HepG2 (cell line): Measurements from ENCODE around the gene MLLT10. TPM values are rescaled to one million over a fixed set of nuclear protein-coding genes. Genes with fewer than 3 reads are reported as not detected.

Source experiments
- ATAC-seq: fragments of 200-7000 bp; cut with Tn5 transposase; 3 replicates; pipeline ENCODE4 v1.9.1; 2020; ENCODE audit warnings: mild to moderate bottlenecking, moderate library complexity
- BruUV-seq: library from RNA; stranded (reverse); fragments of 400-500 nt; replicated peaks from 2 replicates; lab custom pipeline; 2021; lab: Mats Ljungman, UMichigan
- CTCF ChIA-PET: fragments of 300-600 bp; formaldehyde crosslinking; extraction: SDS; loops from one replicate; lab custom pipeline; 2021; ENCODE audit warnings: low total read pairs, inconsistent platforms, low intra/inter-chr PET ratio; lab: Yijun Ruan, JAX
- POLR2A ChIA-PET: fragments of 350-600 bp; sonication (Branson Sonifier 250); formaldehyde crosslinking; loops from one replicate; lab custom pipeline; 2020; ENCODE audit warnings: antibody characterized with exemption, inconsistent platforms; lab: Yijun Ruan, JAX
- DNase-seq: peaks from one replicate; pipeline ENCODE4 v3.0.0-alpha.2; 2015; ENCODE audit warnings: low spot score
- FAIRE-seq: peaks from 3 replicates; lab custom pipeline; 2011; peaks lifted over from hg19 to GRCh38; lab: Jason Lieb, UNC
- H2AFZ ChIP-seq: one replicate; pipeline ENCODE4 v1.6.1; 2011; ENCODE audit warnings: low read length, inconsistent platforms
- H3K27ac ChIP-seq: fragments of 300-600 bp; 3 replicates; pipeline ENCODE4 v1.8.0; 2011; ENCODE audit warnings: mixed run types, mild to moderate bottlenecking, mixed read lengths, low read length, inconsistent platforms; ENCODE audit not compliant: insufficient read depth; ENCODE audit errors: extremely low read length
- H3K27me3 ChIP-seq, 2 experiments: fragments of 200-600 bp in 1 of 2; 2 replicates in 1 of 2; 3 replicates in 1 of 2; pipeline versions ENCODE4 v1.6.0 to v1.8.0; 2011; ENCODE audit warnings: low read length in 2 of 2, mild to moderate bottlenecking in 2 of 2, moderate library complexity in 2 of 2, inconsistent platforms in 1 of 2; ENCODE audit not compliant: insufficient read depth in 2 of 2, control insufficient read depth in 1 of 2
- H3K36me3 ChIP-seq, 2 experiments: fragments of 200-600 bp in 1 of 2; replicated peaks in 1 of 2; 2 replicates in 1 of 2; 3 replicates in 1 of 2; pipeline versions ENCODE4 v1.5.1 to v1.8.0; 2011; ENCODE audit warnings: low read length in 2 of 2, inconsistent platforms in 1 of 2; ENCODE audit not compliant: insufficient read depth in 2 of 2, control insufficient read depth in 1 of 2
- H3K4me1 ChIP-seq: 2 replicates; pipeline ENCODE4 v1.5.1; 2012; ENCODE audit warnings: low read length, inconsistent platforms; ENCODE audit not compliant: insufficient read depth
- H3K4me2 ChIP-seq: 2 replicates; pipeline ENCODE4 v1.6.0; 2011; ENCODE audit warnings: low read depth, low read length, inconsistent platforms
- H3K4me3 ChIP-seq, 3 experiments: fragments of 200-600 bp in 1 of 3; sonication (generic), shearing (Covaris generic) in 1 of 3; replicated peaks in 1 of 3; 2 replicates each; pipeline ENCODE4 v1.5.1; 2011 to 2016; ENCODE audit warnings: low read length in 3 of 3, inconsistent platforms in 2 of 3, low read depth in 2 of 3, mild to moderate bottlenecking in 2 of 3, control low read depth in 1 of 3, mixed read lengths in 1 of 3; ENCODE audit not compliant: insufficient read depth in 1 of 3
- H3K79me2 ChIP-seq: one replicate; pipeline ENCODE4 v1.6.1; 2011; ENCODE audit warnings: low read length, inconsistent platforms; ENCODE audit not compliant: insufficient read depth
- H3K9ac ChIP-seq: 2 replicates; pipeline ENCODE4 v1.6.0; 2011; ENCODE audit warnings: mild to moderate bottlenecking, low read depth, low read length, inconsistent platforms; ENCODE audit not compliant: insufficient read depth
- H3K9me3 ChIP-seq: 2 replicates; pipeline ENCODE4 v1.5.1; 2012; ENCODE audit warnings: mild to moderate bottlenecking, low read length
- H4K20me1 ChIP-seq: 2 replicates; pipeline ENCODE4 v1.6.0; 2011; ENCODE audit warnings: inconsistent platforms, mild to moderate bottlenecking, low read length, moderate library complexity; ENCODE audit not compliant: insufficient read depth
- CCAR2 ChIP-seq: fragments of 200-400 bp; formaldehyde crosslinking; optimal IDR thresholded peaks from 2 replicates; pipeline ENCODE3; 2018; ENCODE audit warnings: low read depth, mild to moderate bottlenecking, low read length, moderate library complexity
- GMEB1 ChIP-seq: sonication (generic); formaldehyde crosslinking; IDR thresholded peaks from 2 replicates; pipeline ENCODE4 v1.5.1; 2020; ENCODE audit warnings: missing genetic modification reagents, mild to moderate bottlenecking, borderline replicate concordance
- MAFF ChIP-seq: IDR thresholded peaks from 2 replicates; pipeline ENCODE4 v1.6.1; 2011; ENCODE audit warnings: low read depth, low read length, improper control_type of control experiment
- MAFK ChIP-seq, 2 experiments: IDR thresholded peaks in 1 of 2; conservative IDR thresholded peaks in 1 of 2; 2 replicates each; pipeline ENCODE4 v1.6.1; 2011; ENCODE audit warnings: improper control_type of control experiment in 2 of 2, low read length in 2 of 2
- MED13 ChIP-seq: sonication (generic); formaldehyde crosslinking; IDR thresholded peaks from 2 replicates; pipeline ENCODE4 v1.5.0; 2020; ENCODE audit warnings: missing genetic modification reagents
- PLRG1 ChIP-seq: fragments of 450-650 bp; conservative IDR thresholded peaks from 2 replicates; pipeline ENCODE4 v1.6.1; 2016
- ZNF121 ChIP-seq: sonication (generic); formaldehyde crosslinking; IDR thresholded peaks from 2 replicates; pipeline ENCODE4 v1.5.0; 2020; ENCODE audit warnings: mild to moderate bottlenecking, missing genetic modification reagents
- ZNF292 ChIP-seq: sonication (generic); formaldehyde crosslinking; IDR thresholded peaks from 2 replicates; pipeline ENCODE4 v1.8.1; 2022; ENCODE audit warnings: mild to moderate bottlenecking, low read depth, missing genetic modification reagents, borderline replicate concordance
- WGBS: methylation state at CpG from one replicate; pipeline ENCODE4 v1.1.6; 2017; ENCODE audit warnings: low lambda C conversion rate; 5-methylcytosine and 5-hydroxymethylcytosine counted together
- in situ Hi-C: cut with HindIII; loops from 2 replicates; pipeline ENCODE4 v1.10.0; 2017; ENCODE audit warnings: low pct_unique_long_range_greater_than_20kb; ENCODE audit not compliant: extremely low pct_ligation_motif_present
- intact Hi-C: fragments of 100-400 bp; cut with micrococcal nuclease; formaldehyde crosslinking; loops from one replicate; pipeline ENCODE4 v1.10.0; 2022; ENCODE audit not compliant: unreplicated experiment
- polyA plus RNA-seq, 8 experiments: library from polyadenylated mRNA; depleted of rRNA in 3 of 8; stranded (reverse) in 7 of 8; unstranded in 1 of 8; fragments of >200 nt; fragmentation: Illumina TruSeq in 4 of 8; extraction: Trizol in 4 of 8; gene quantifications; 2 replicates each; pipeline versions ENCODE4 v1.2.1 to v1.2.3, GENCODE V29; 2011 to 2016; ENCODE audit warnings: low read depth in 4 of 8, missing spikeins in 1 of 8, mixed read lengths in 1 of 8; ENCODE audit not compliant: insufficient read depth in 1 of 8
- total RNA-seq, 5 experiments: library from RNA; depleted of rRNA; stranded (reverse); fragments of >200 nt; fragmentation: Illumina TruSeq; extraction: Trizol; gene quantifications; 2 replicates each; pipeline ENCODE4 v1.2.3, GENCODE V29; 2016; ENCODE audit warnings: low read depth in 1 of 5

The MLLT10 gene
- total and polyA plus RNA-seq, 2 of the 13 experiments (the other 11 are each of a cell fraction or from before 2014, with no cell fraction given) = 51.3 to 84.1 TPM

GRCh38 chr10:21488246-21488956, 45.6 kb upstream of the MLLT10 start:
- CTCF ChIA-PET = no interaction called here
- no peaks in the 10 kb centered on the region for H3K27me3 ChIP-seq
- no TSS peak for BruUV-seq
- no peak overlapping the region for H3K9ac ChIP-seq
- POLR2A ChIA-PET = interaction anchor here (1.8 kb wide), 1 partner anchor 8 kb away, joined by 7 read pairs; no protein-coding TSS in a partner anchor
- H3K4me2 ChIP-seq = peak overlapping the region; percentile 13; the same call in 1 of the 2 replicates
- H3K36me3 ChIP-seq = no peaks in the 10 kb centered on the region
- no peak for TF ChIP-seq PLRG1
- TF ChIP-seq ZNF121 (CRISPR knock-in tag) = peak; percentile 25; the same call in 1 of the 2 replicates
- H3K27ac ChIP-seq = no peak overlapping the region
- no peaks in the 10 kb centered on the region for H4K20me1 ChIP-seq
- peak; percentile 76 for ATAC-seq
- H3K9me3 ChIP-seq = no peaks in the 10 kb centered on the region
- 44% methylated on average over 6 of the region's 6 CpGs for WGBS
- DNase-seq = no peak
- H2AFZ ChIP-seq = no peak overlapping the region
- intact Hi-C loops (no loop called here), in situ Hi-C loops (loop anchor here (25.0 kb wide), 1 partner anchor 201 kb away; no protein-coding TSS in a partner anchor)
- no peaks in the 10 kb centered on the region for H3K79me2 ChIP-seq
- H3K4me1 ChIP-seq = peaks cover 10% of the 10 kb centered on the region
- FAIRE-seq = no peak
- H3K4me3 ChIP-seq = no peak overlapping the region

GRCh38 chr10:21488957-21489446, 45.0 kb upstream of the MLLT10 start:
- Histone ChIP-seq H3K9me3 (no peaks in the 10 kb centered on the region), H3K9ac (no peak overlapping the region), H3K4me2 (no peak overlapping the region), H3K79me2 (no peaks in the 10 kb centered on the region), H3K4me1 (peaks cover 13% of the 10 kb centered on the region), H3K4me3 (no peak overlapping the region), H3K36me3 (no peaks in the 10 kb centered on the region), H3K27ac (no peak overlapping the region), H2AFZ (no peak overlapping the region), H4K20me1 (no peaks in the 10 kb centered on the region), H3K27me3 (no peaks in the 10 kb centered on the region)
- WGBS = 82% methylated on average over 5 of the region's 5 CpGs
- CTCF ChIA-PET = no interaction called here
- POLR2A ChIA-PET = interaction anchor here (1.8 kb wide), 1 partner anchor 7 kb away, joined by 7 read pairs; no protein-coding TSS in a partner anchor
- no TSS peak for BruUV-seq
- in situ Hi-C loops = loop anchor here (25.0 kb wide), 1 partner anchor 202 kb away; no protein-coding TSS in a partner anchor
- ATAC-seq (peak; percentile 40; the same call in 2 of the 3 replicates), DNase-seq (no peak), FAIRE-seq (no peak)
- intact Hi-C loops = no loop called here
- TF ChIP-seq MED13 (CRISPR knock-in tag) = no peak
- no peak for TF ChIP-seq GMEB1 (CRISPR knock-in tag)
- peak; percentile 78 to 82 for TF ChIP-seq MAFK (conservative IDR thresholded peaks at IDR 0.05 in 1 of 2, IDR thresholded peaks at IDR 0.05 in 1 of 2; ENCODE audit: low read length in 2 of 2)
- peak; percentile 78 for TF ChIP-seq MAFF
- no peak for TF ChIP-seq CCAR2
- TF ChIP-seq ZNF292 (CRISPR knock-in tag) = no peak
